ENCODE data around the gene KL. TPM values are rescaled to one million over a fixed set of nuclear protein-coding genes. Genes with fewer than 3 reads are reported as not detected.
A peak's percentile ranks its signal among the peaks of the same experiment; 100 is the strongest.

Gene KL
- total RNA-seq = under 1 TPM; 0.35 to 0.37 TPM

DNA sequence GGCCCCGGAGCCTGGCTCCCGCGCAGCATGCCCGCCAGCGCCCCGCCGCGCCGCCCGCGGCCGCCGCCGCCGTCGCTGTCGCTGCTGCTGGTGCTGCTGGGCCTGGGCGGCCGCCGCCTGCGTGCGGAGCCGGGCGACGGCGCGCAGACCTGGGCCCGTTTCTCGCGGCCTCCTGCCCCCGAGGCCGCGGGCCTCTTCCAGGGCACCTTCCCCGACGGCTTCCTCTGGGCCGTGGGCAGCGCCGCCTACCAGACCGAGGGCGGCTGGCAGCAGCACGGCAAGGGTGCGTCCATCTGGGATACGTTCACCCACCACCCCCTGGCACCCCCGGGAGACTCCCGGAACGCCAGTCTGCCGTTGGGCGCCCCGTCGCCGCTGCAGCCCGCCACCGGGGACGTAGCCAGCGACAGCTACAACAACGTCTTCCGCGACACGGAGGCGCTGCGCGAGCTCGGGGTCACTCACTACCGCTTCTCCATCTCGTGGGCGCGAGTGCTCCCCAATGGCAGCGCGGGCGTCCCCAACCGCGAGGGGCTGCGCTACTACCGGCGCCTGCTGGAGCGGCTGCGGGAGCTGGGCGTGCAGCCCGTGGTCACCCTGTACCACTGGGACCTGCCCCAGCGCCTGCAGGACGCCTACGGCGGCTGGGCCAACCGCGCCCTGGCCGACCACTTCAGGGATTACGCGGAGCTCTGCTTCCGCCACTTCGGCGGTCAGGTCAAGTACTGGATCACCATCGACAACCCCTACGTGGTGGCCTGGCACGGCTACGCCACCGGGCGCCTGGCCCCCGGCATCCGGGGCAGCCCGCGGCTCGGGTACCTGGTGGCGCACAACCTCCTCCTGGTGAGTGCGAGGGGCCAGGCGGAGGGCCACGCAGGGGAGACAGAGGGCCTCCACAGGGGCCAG, at the start of gene KL:
Gene KL (plus strand): TSS at position 10 of the 909 bp plus-strand sequence. CDS start 18 bp downstream, at position 28.
- DNase-seq (peak; percentile 42), ATAC-seq (peak; percentile 24)
- CTCF ChIA-PET = interaction anchor here (0.9 to 1.4 kb wide), 4 partner anchors 16 to 437 kb away, joined by 3 to 4 read pairs (median 4); no protein-coding TSS in a partner anchor
- intact Hi-C loops (cut with DNase I, micrococcal nuclease) = loop anchor here (1.0 to 10.0 kb wide), 7 partner anchors 99 to 526 kb away; partner anchors contain the start of gene PDS5B (in 2 of the 2)
- no peaks in the 10 kb centered on the region for H3K9me3 Mint-ChIP-seq (ENCODE audit: low read depth)
- H3K4me3 Mint-ChIP-seq = peak within 1 kb of the TSS; percentile 52
- POLR2A ChIA-PET = no interaction called here
- H3K27ac Mint-ChIP-seq = no peak within 1 kb of the TSS
- peaks cover 59% of the 10 kb centered on the region for H3K27me3 Mint-ChIP-seq
- H3K4me1 Mint-ChIP-seq = peaks cover 9% of the 10 kb centered on the region
- H3K36me3 Mint-ChIP-seq (ENCODE audit: low read depth) = no peaks in the 10 kb centered on the region

DNA sequence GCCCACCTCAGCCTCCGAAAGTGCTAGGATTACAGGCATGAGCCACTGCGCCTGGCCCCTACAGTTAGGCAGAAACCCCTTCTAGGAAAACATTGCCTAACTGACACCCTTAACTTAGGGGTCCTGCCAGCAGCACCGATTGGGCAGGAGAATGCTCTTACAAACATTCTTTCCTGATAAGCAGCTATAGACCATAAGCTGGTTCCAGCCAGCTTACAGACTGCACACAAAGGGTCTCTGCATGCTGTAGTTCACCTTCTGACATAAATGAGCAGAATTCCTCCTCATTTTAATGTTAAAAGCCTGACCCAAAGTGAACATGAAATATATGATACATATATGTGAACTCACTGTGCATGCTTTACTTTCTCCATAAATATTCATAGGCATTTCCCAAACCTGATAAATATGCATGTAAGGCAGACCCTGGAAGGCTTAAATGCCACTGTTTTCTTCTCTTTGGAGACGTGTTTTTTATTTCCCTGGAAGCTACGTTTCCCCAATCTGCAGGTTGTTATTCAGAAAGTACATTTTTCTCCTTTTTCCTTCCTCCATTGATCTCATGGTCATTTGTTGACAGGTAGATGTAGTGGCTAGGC, 48.5 kb upstream of the KL start:
- H3K36me3 Mint-ChIP-seq (ENCODE audit: low read depth) = no peaks in the 10 kb centered on the region
- H3K4me3 Mint-ChIP-seq = no peak overlapping the region
- DNase-seq = no peak
- POLR2A ChIA-PET = no interaction called here
- H3K27ac Mint-ChIP-seq = no peak overlapping the region
- intact Hi-C loops (cut with DNase I, micrococcal nuclease) = no loop called here
- CTCF ChIA-PET = no interaction called here
- no peaks in the 10 kb centered on the region for H3K9me3 Mint-ChIP-seq (ENCODE audit: low read depth)
- H3K27me3 Mint-ChIP-seq = peaks cover 4% of the 10 kb centered on the region
- ATAC-seq = no peak
- peaks cover 3% of the 10 kb centered on the region for H3K4me1 Mint-ChIP-seq

DNA sequence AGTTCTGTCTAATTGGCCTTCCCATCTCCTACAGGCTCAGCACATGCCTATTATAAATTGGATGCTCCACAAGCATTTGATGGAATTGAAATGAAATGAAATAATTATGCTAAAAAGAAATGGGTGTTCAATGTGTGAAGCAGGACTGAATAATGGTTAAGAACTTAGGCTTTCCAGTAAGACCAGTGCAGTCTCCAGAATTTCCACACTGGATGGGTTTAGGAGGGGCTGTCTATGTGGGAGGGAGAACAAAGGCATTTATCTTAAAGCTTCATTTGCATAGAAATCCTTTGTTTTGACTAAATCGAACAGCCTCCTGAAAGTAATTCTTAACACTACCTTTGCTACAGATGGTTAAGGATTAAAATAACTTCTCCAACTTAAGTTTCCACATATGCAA, 47.9 kb upstream of the KL start:
- peaks cover 4% of the 10 kb centered on the region for H3K27me3 Mint-ChIP-seq
- peaks cover 3% of the 10 kb centered on the region for H3K4me1 Mint-ChIP-seq
- ATAC-seq (no peak), DNase-seq (no peak)
- no peak overlapping the region for H3K27ac Mint-ChIP-seq
- intact Hi-C loops (cut with DNase I, micrococcal nuclease) = no loop called here
- no peak overlapping the region for H3K4me3 Mint-ChIP-seq
- ChIA-PET POLR2A (no interaction called here), CTCF (no interaction called here)
- H3K9me3 Mint-ChIP-seq (ENCODE audit: low read depth) = no peaks in the 10 kb centered on the region
- no peaks in the 10 kb centered on the region for H3K36me3 Mint-ChIP-seq (ENCODE audit: low read depth)

DNA sequence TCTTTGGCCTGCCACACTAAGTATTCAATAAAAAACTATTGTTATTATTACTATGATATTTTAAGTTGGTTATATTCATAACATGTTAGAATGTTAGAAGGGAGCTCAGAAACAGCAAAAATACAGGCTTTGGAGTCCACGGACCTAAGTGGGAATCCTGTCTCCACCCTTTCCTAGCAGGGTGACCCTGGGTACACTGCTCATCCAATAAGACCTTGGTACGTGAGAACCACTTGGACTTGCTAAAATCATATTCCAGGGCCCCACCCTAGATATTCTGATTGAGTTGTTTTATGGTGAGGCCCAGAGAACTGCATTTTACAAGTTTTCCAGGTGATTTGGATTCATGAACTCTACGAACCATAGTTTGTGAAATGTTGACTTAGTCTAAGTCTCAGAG, 47.4 kb upstream of the KL start:
- peaks cover 3% of the 10 kb centered on the region for H3K4me1 Mint-ChIP-seq
- DNase-seq (no peak), ATAC-seq (no peak)
- H3K9me3 Mint-ChIP-seq (ENCODE audit: low read depth) = no peaks in the 10 kb centered on the region
- H3K27ac Mint-ChIP-seq = no peak overlapping the region
- CTCF ChIA-PET = interaction anchor here (0.7 kb wide), 1 partner anchor 113 kb away, joined by 3 read pairs; no protein-coding TSS in a partner anchor
- intact Hi-C loops (cut with DNase I, micrococcal nuclease) = no loop called here
- H3K27me3 Mint-ChIP-seq = peaks cover 4% of the 10 kb centered on the region
- H3K4me3 Mint-ChIP-seq = no peak overlapping the region
- no peaks in the 10 kb centered on the region for H3K36me3 Mint-ChIP-seq (ENCODE audit: low read depth)
- POLR2A ChIA-PET = interaction anchor here (0.7 kb wide), 1 partner anchor 239 kb away, joined by 10 read pairs; no protein-coding TSS in a partner anchor

DNA sequence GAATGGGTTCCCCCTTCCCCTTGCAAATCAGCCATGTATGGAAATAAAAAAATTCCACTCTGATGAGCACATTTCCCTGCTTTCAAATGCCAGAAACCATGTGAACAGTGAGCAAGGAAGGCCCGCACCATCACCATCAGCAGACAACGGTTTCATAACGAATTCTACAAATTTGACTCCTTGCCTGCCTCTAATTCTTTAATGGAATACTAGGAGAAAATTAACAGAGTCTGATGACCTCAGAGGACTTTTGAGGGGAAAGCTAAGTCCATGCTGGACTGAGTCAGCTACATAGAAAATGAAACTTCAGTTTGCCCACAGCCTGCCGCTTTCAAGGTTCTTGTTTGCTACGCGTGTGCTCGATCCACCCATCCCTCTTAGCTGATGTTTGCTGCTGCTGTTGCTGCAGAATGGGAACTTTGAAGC, 46.7 kb upstream of the KL start:
- ChIA-PET CTCF (interaction anchor here (0.7 kb wide), 1 partner anchor 114 kb away, joined by 3 read pairs; no protein-coding TSS in a partner anchor), POLR2A (interaction anchor here (0.7 kb wide), 1 partner anchor 238 kb away, joined by 10 read pairs; no protein-coding TSS in a partner anchor)
- ATAC-seq = no peak
- Mint-ChIP-seq H3K27ac (no peak overlapping the region), H3K27me3 (peaks cover 4% of the 10 kb centered on the region), H3K4me1 (peaks cover 3% of the 10 kb centered on the region), H3K36me3 (ENCODE audit: low read depth) (no peaks in the 10 kb centered on the region), H3K9me3 (ENCODE audit: low read depth) (no peaks in the 10 kb centered on the region), H3K4me3 (no peak overlapping the region)
- intact Hi-C loops (cut with DNase I, micrococcal nuclease) = no loop called here
- no peak for DNase-seq

DNA sequence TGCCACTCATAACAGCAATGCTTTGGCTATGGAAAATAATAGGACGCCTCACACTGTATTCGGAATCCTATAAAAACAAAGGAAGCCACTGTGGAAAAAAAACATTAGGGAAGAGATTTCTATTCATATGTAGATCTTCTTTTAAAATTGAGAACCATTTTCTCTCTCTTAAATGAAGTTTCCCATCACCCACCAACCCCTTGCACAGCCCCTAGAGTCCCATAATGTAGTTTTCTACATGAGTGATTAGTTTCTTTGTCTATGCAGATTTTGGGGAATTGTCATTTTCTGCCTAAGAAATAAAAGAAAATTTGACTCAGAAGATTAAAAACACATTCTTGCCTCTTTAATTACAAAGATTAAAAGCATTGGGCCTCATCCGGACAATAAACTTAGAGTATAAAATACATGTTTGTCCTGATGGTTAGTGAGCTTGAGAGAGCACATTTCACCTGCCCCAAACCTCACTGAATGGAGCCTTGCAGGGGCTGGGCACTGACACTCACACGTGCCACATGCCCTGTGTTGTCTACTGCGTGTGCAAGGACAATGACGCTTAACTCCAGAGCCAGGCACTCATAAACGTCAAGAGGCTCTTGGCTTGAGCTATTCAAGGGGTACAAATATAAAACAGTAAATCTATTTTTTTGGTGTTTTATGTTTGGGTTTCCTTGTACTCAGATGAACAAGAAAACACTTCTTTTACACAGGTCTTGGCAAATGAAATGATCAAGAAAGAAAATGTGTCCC, 40.0 kb upstream of the KL start:
- peaks cover 3% of the 10 kb centered on the region for H3K27me3 Mint-ChIP-seq
- no peak overlapping the region for H3K27ac Mint-ChIP-seq
- ChIA-PET POLR2A (no interaction called here), CTCF (no interaction called here)
- no peaks in the 10 kb centered on the region for H3K36me3 Mint-ChIP-seq (ENCODE audit: low read depth)
- no peak for ATAC-seq
- no peak for DNase-seq
- intact Hi-C loops (cut with DNase I, micrococcal nuclease) = no loop called here
- no peak overlapping the region for H3K4me3 Mint-ChIP-seq
- no peaks in the 10 kb centered on the region for H3K9me3 Mint-ChIP-seq (ENCODE audit: low read depth)
- H3K4me1 Mint-ChIP-seq = no peaks in the 10 kb centered on the region

DNA sequence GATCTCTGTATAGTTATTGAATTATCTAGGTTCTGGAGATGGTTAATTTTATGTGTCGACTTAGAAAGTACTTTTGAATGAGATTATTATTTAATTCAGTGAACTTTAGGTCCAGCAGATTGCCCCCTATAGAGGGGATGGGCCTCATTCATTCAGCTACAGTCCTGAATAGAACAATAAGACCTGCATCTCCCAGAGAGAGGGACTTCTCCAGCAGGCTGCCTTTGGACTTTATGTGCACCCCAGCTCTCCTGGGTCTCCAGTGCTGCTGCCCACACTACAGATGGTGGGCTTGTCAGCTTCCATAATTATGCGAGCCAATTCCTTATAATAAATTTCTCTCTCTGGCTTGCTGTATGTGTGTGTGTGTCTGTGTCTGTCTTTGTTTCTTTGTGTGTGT, 39.3 kb upstream of the KL start:
- Mint-ChIP-seq H3K4me3 (no peak overlapping the region), H3K27ac (no peak overlapping the region), H3K4me1 (no peaks in the 10 kb centered on the region), H3K27me3 (peaks cover 3% of the 10 kb centered on the region), H3K36me3 (ENCODE audit: low read depth) (no peaks in the 10 kb centered on the region), H3K9me3 (ENCODE audit: low read depth) (no peaks in the 10 kb centered on the region)
- ATAC-seq (no peak), DNase-seq (no peak)
- intact Hi-C loops (cut with DNase I, micrococcal nuclease) = no loop called here
- ChIA-PET POLR2A (no interaction called here), CTCF (no interaction called here)

DNA sequence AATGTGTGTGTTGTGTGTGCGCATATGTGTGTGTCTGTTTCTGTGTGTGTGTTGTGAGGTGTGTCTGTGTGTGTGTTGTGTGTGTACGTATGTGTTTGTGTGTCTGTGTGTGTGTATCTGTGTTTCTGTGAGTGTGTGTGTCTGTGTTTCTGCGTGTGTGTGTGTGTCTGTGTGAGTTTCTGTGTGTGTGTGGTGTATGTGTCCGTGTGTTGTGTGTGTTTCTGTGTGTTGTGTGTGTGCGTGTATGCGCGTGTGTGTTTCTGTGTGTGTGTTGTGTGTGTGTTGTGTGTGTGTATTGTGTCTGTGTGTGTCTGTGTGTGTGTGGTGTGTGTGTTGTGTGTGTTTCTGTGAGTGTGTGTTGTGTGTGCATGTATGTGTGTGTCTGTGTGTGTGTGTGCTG, 38.9 kb upstream of the KL start:
- intact Hi-C loops (cut with DNase I, micrococcal nuclease) = no loop called here
- ATAC-seq (no peak), DNase-seq (no peak)
- Mint-ChIP-seq H3K27ac (no peak overlapping the region), H3K4me3 (no peak overlapping the region), H3K9me3 (ENCODE audit: low read depth) (no peaks in the 10 kb centered on the region), H3K4me1 (no peaks in the 10 kb centered on the region), H3K36me3 (ENCODE audit: low read depth) (no peaks in the 10 kb centered on the region), H3K27me3 (peaks cover 3% of the 10 kb centered on the region)
- POLR2A ChIA-PET = no interaction called here
- CTCF ChIA-PET = no interaction called here

DNA sequence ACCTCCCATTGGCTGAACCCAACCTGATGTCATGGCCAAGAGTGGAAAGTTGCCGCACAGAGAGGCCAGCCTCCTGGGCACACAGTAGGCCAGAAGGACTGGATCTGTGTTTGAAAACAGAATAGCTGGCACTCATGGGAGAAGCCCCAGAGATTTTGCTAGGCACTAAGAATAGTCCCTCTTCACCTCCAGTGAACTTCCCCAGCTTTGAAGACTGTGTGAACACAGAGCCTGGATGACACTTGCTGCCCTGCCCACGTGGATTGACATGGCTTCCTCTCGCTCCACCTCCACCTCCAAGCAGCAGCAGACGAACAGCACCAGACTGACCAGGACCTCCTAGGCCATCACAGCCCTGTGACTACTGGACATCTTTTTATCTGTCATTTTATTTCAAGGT, 37.9 kb upstream of the KL start:
- ATAC-seq (no peak), DNase-seq (no peak)
- peaks cover 3% of the 10 kb centered on the region for H3K27me3 Mint-ChIP-seq
- H3K27ac Mint-ChIP-seq = no peak overlapping the region
- ChIA-PET POLR2A (no interaction called here), CTCF (no interaction called here)
- intact Hi-C loops (cut with DNase I, micrococcal nuclease) = no loop called here
- no peaks in the 10 kb centered on the region for H3K4me1 Mint-ChIP-seq
- no peak overlapping the region for H3K4me3 Mint-ChIP-seq
- no peaks in the 10 kb centered on the region for H3K36me3 Mint-ChIP-seq (ENCODE audit: low read depth)
- H3K9me3 Mint-ChIP-seq (ENCODE audit: low read depth) = no peaks in the 10 kb centered on the region

DNA sequence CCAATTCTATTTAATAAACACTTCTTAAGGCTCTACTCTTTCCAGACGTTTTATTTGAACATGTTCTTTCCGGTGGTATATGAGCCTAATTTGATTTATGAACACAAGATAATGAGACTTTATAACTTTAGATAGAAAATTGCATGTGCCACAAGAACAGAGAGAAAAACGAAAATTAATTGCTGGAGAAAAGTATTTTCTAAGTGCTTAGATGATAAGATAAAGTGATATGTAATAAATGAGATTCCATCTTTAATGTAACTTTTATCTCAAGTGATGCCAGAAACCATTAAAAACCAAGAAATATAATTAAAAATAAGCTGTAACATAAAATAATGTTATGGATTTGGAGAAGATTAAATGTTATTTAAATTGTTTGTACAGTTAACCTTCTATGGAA, 33.2 kb upstream of the KL start:
- POLR2A ChIA-PET = no interaction called here
- intact Hi-C loops (cut with DNase I, micrococcal nuclease) = no loop called here
- CTCF ChIA-PET = no interaction called here
- H3K36me3 Mint-ChIP-seq (ENCODE audit: low read depth) = no peaks in the 10 kb centered on the region
- H3K4me3 Mint-ChIP-seq = no peak overlapping the region
- ATAC-seq (no peak), DNase-seq (no peak)
- no peaks in the 10 kb centered on the region for H3K4me1 Mint-ChIP-seq
- peaks cover 6% of the 10 kb centered on the region for H3K27me3 Mint-ChIP-seq
- no peak overlapping the region for H3K27ac Mint-ChIP-seq
- H3K9me3 Mint-ChIP-seq (ENCODE audit: low read depth) = peaks cover 4% of the 10 kb centered on the region

DNA sequence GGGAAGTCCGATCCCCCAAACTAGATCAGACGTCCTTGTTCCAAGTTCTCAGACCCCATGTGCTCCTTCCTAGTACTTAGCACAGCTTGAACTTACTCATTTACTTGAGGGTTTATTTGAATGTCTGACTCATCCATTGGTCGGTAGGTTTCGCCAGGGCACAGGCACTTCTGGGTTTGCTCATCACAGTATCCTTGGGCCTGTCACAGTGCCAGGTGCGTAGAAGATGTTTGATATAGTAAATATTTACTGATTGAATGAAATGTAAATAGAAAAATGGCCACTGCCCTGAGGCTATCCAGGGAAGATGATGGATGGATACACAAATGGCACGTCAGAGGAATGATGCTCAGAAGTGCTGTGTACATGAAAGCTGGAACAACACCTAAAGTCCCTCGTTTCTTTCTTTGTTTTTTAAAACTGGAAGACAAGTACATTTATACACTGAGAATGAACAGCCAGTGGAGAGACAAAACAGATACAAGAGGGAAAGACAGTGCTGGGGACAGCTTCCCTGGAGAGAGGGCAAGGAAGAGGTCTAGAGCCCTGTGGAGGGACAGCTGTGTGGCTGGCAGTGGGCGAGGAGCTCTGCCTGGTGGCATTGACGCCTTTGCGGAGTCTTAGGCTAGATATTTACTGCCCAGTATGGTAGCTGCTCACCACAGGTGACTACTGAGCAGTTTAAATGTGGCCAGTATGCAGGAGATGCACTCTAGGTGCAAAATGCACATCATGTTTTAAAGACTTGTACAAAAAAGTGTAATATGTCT, 31.2 kb upstream of the KL start:
- ChIA-PET CTCF (no interaction called here), POLR2A (no interaction called here)
- no peak overlapping the region for H3K4me3 Mint-ChIP-seq
- intact Hi-C loops (cut with DNase I, micrococcal nuclease) = no loop called here
- no peaks in the 10 kb centered on the region for H3K36me3 Mint-ChIP-seq (ENCODE audit: low read depth)
- peaks cover 4% of the 10 kb centered on the region for H3K9me3 Mint-ChIP-seq (ENCODE audit: low read depth)
- peaks cover 7% of the 10 kb centered on the region for H3K27me3 Mint-ChIP-seq
- ATAC-seq = peak; percentile 57
- peak; percentile 13 for DNase-seq
- H3K27ac Mint-ChIP-seq = no peak overlapping the region
- H3K4me1 Mint-ChIP-seq = peaks cover 3% of the 10 kb centered on the region

All from activated CD4-positive, alpha-beta T cell treated with anti-CD3 and anti-CD28 coated beads for 36 hours (primary cell).